Stimulated activated naive B cell treated with anti-CD40 and anti-IgM and Interleukin-4, amounts not matched to agents 10 μg/mL and 1 μg/mL and 100 μg/mL, for 72 hours (primary cell): ENCODE results near the gene TGM4.
A peak's percentile ranks its signal among the peaks of the same experiment; 100 is the strongest.

Experiments used
- ATAC-seq, 2 donors: fragments of 150-1000 bp; cut with Tn5 transposase; replicated peaks; 2 replicates each; pipeline ENCODE4 v1.10.0; 2021; ENCODE audit warnings: moderate library complexity in 1 of 2
- DNase-seq: peaks from one replicate; pipeline ENCODE4 v3.0.0; 2021
- H3K27ac Mint-ChIP-seq: one replicate; pipeline ENCODE4 v1.8.0; 2022; ENCODE audit warnings: mild to moderate bottlenecking, mixed read lengths
- H3K27me3 Mint-ChIP-seq, 2 donors: one replicate each; pipeline ENCODE4 v1.8.0; 2022; ENCODE audit warnings: mixed read lengths in 2 of 2
- H3K36me3 Mint-ChIP-seq, 2 donors: one replicate each; pipeline ENCODE4 v1.8.0; 2022; ENCODE audit warnings: mixed read lengths in 2 of 2, mild to moderate bottlenecking in 1 of 2
- H3K4me1 Mint-ChIP-seq, 2 donors: one replicate each; pipeline ENCODE4 v1.8.0; 2022; ENCODE audit warnings: mixed read lengths in 2 of 2, mild to moderate bottlenecking in 1 of 2
- H3K4me3 Mint-ChIP-seq, 2 donors: one replicate each; pipeline ENCODE4 v1.8.0; 2022; ENCODE audit warnings: mild to moderate bottlenecking in 2 of 2, mixed read lengths in 2 of 2, moderate library complexity in 1 of 2
- H3K9me3 Mint-ChIP-seq, 2 donors: one replicate each; pipeline ENCODE4 v1.8.0; 2022; ENCODE audit warnings: mixed read lengths in 2 of 2, mild to moderate bottlenecking in 1 of 2

The TGM4 gene

GRCh38 chr3:44862226-44862637 is 12.2 kb upstream of the TGM4 start:
- Mint-ChIP-seq H3K4me3 (peak overlapping the region; percentile 82 to 87), H3K36me3 (peaks cover 18 to 32% of the 10 kb centered on the region in 2 donors), H3K27me3 (no peaks in the 10 kb centered on the region), H3K27ac (peak overlapping the region; percentile 93), H3K4me1 (peaks cover 10 to 23% of the 10 kb centered on the region in 2 donors), H3K9me3 (peaks cover 0 to 3% of the 10 kb centered on the region in 2 donors)
- DNase-seq (no peak), ATAC-seq (peak; percentile 34 to 45)

GRCh38 chr3:44865272-44866035 is 9.0 kb upstream of the TGM4 start:
- Mint-ChIP-seq H3K27ac (no peak overlapping the region), H3K9me3 (peaks cover 3 to 4% of the 10 kb centered on the region in 2 donors), H3K4me1 (peaks cover 11 to 24% of the 10 kb centered on the region in 2 donors), H3K4me3 (no peak overlapping the region), H3K27me3 (no peaks in the 10 kb centered on the region), H3K36me3 (peaks cover 21 to 41% of the 10 kb centered on the region in 2 donors)
- no peak for DNase-seq
- no peak for ATAC-seq

GRCh38 chr3:44867421-44868111 is 6.8 kb upstream of the TGM4 start:
- H3K27ac Mint-ChIP-seq = no peak overlapping the region
- no peak overlapping the region for H3K4me3 Mint-ChIP-seq
- H3K27me3 Mint-ChIP-seq = no peaks in the 10 kb centered on the region
- peaks cover 10 to 24% of the 10 kb centered on the region in 2 donors for H3K4me1 Mint-ChIP-seq
- no peak for ATAC-seq
- no peak for DNase-seq
- H3K36me3 Mint-ChIP-seq = peaks cover 19 to 41% of the 10 kb centered on the region in 2 donors
- H3K9me3 Mint-ChIP-seq = peaks cover 3 to 4% of the 10 kb centered on the region in 2 donors

- Mint-ChIP-seq H3K36me3 (peaks cover 10 to 24% of the 10 kb centered on the region in 2 donors), H3K27me3 (no peaks in the 10 kb centered on the region), H3K27ac (no peak overlapping the region), H3K4me1 (peaks cover 6 to 12% of the 10 kb centered on the region in 2 donors), H3K4me3 (no peak overlapping the region), H3K9me3 (peaks cover 3 to 4% of the 10 kb centered on the region in 2 donors)
- no peak for DNase-seq
- ATAC-seq = no peak
Observed at GRCh38 chr3:44870375-44871061, 3.9 kb upstream of the TGM4 start.

- Mint-ChIP-seq H3K36me3 (no peaks in the 10 kb centered on the region), H3K4me3 (no peak overlapping the region), H3K9me3 (no peaks in the 10 kb centered on the region), H3K4me1 (no peaks in the 10 kb centered on the region), H3K27me3 (no peaks in the 10 kb centered on the region), H3K27ac (no peak overlapping the region)
- no peak for DNase-seq
- no peak for ATAC-seq
Observed at GRCh38 chr3:44875596-44875995, 1.2 kb downstream of the TGM4 start.

GRCh38 chr3:44877333-44877732 is 2.9 kb downstream of the TGM4 start:
- H3K9me3 Mint-ChIP-seq = no peaks in the 10 kb centered on the region
- no peak overlapping the region for H3K4me3 Mint-ChIP-seq
- DNase-seq = no peak
- H3K36me3 Mint-ChIP-seq = no peaks in the 10 kb centered on the region
- ATAC-seq = no peak
- no peak overlapping the region for H3K27ac Mint-ChIP-seq
- H3K27me3 Mint-ChIP-seq = peaks cover under 1 to 2% of the 10 kb centered on the region in 2 donors
- H3K4me1 Mint-ChIP-seq = no peaks in the 10 kb centered on the region

GRCh38 chr3:44880284-44880683 is 5.9 kb downstream of the TGM4 start:
- Mint-ChIP-seq H3K36me3 (no peaks in the 10 kb centered on the region), H3K9me3 (no peaks in the 10 kb centered on the region), H3K27ac (no peak overlapping the region), H3K27me3 (peaks cover 17 to 20% of the 10 kb centered on the region in 2 donors), H3K4me3 (no peak overlapping the region), H3K4me1 (no peaks in the 10 kb centered on the region)
- no peak for DNase-seq
- ATAC-seq = no peak

- DNase-seq = no peak
- ATAC-seq = no peak
- Mint-ChIP-seq H3K4me3 (no peak overlapping the region), H3K9me3 (no peaks in the 10 kb centered on the region), H3K27ac (no peak overlapping the region), H3K36me3 (no peaks in the 10 kb centered on the region), H3K4me1 (no peaks in the 10 kb centered on the region), H3K27me3 (peaks cover 26 to 34% of the 10 kb centered on the region in 2 donors)
Observed at GRCh38 chr3:44883213-44883955, 9.0 kb downstream of the TGM4 start.

- DNase-seq (no peak), ATAC-seq (no peak)
- Mint-ChIP-seq H3K27me3 (peaks cover 26 to 34% of the 10 kb centered on the region in 2 donors), H3K9me3 (no peaks in the 10 kb centered on the region), H3K4me1 (no peaks in the 10 kb centered on the region), H3K4me3 (no peak overlapping the region), H3K27ac (no peak overlapping the region), H3K36me3 (no peaks in the 10 kb centered on the region)
Observed at GRCh38 chr3:44883999-44884431, 9.6 kb downstream of the TGM4 start.

GRCh38 chr3:44885618-44886017 is 11.2 kb downstream of the TGM4 start:
- H3K4me1 Mint-ChIP-seq = peaks cover 4 to 5% of the 10 kb centered on the region in 2 donors
- peaks cover 26 to 34% of the 10 kb centered on the region in 2 donors for H3K27me3 Mint-ChIP-seq
- ATAC-seq = no peak

GRCh38 chr3:44886561-44886960 is 12.2 kb downstream of the TGM4 start:
- DNase-seq (no peak), ATAC-seq (no peak)
- Mint-ChIP-seq H3K9me3 (peaks cover 0 to 1% of the 10 kb centered on the region in 2 donors), H3K4me3 (no peak overlapping the region), H3K4me1 (peaks cover 4 to 5% of the 10 kb centered on the region in 2 donors), H3K27me3 (peaks cover 26 to 34% of the 10 kb centered on the region in 2 donors), H3K36me3 (no peaks in the 10 kb centered on the region), H3K27ac (no peak overlapping the region)

More at GRCh38 chr3:44885618-44886017, 11.2 kb downstream of the TGM4 start:
- no peak for DNase-seq
- Mint-ChIP-seq H3K9me3 (no peaks in the 10 kb centered on the region), H3K4me3 (no peak overlapping the region), H3K27ac (no peak overlapping the region), H3K36me3 (no peaks in the 10 kb centered on the region)

GRCh38 chr3:44887101-44887500 is 12.7 kb downstream of the TGM4 start:
- Mint-ChIP-seq H3K4me3 (no peak overlapping the region), H3K27me3 (peaks cover 26 to 34% of the 10 kb centered on the region in 2 donors), H3K36me3 (no peaks in the 10 kb centered on the region), H3K27ac (no peak overlapping the region), H3K9me3 (peaks cover 0 to 1% of the 10 kb centered on the region in 2 donors), H3K4me1 (peaks cover 4 to 5% of the 10 kb centered on the region in 2 donors)
- DNase-seq (no peak), ATAC-seq (no peak)

- DNase-seq (no peak), ATAC-seq (no peak)
- peaks cover 0 to 3% of the 10 kb centered on the region in 2 donors for H3K9me3 Mint-ChIP-seq
- peaks cover 13 to 15% of the 10 kb centered on the region in 2 donors for H3K27me3 Mint-ChIP-seq
- no peaks in the 10 kb centered on the region for H3K36me3 Mint-ChIP-seq
- no peak overlapping the region for H3K27ac Mint-ChIP-seq
- peaks cover 4 to 5% of the 10 kb centered on the region in 2 donors for H3K4me1 Mint-ChIP-seq
- H3K4me3 Mint-ChIP-seq = no peak overlapping the region
Observed at GRCh38 chr3:44890258-44890657, 15.8 kb downstream of the TGM4 start.

GRCh38 chr3:44890852-44891251 is 16.4 kb downstream of the TGM4 start:
- ATAC-seq (no peak), DNase-seq (no peak)
- no peaks in the 10 kb centered on the region for H3K36me3 Mint-ChIP-seq
- no peak overlapping the region for H3K27ac Mint-ChIP-seq
- H3K9me3 Mint-ChIP-seq = peaks cover 0 to 3% of the 10 kb centered on the region in 2 donors
- H3K27me3 Mint-ChIP-seq = peaks cover 7 to 11% of the 10 kb centered on the region in 2 donors
- H3K4me3 Mint-ChIP-seq = no peak overlapping the region
- H3K4me1 Mint-ChIP-seq = peaks cover 4 to 5% of the 10 kb centered on the region in 2 donors
